Neutrophil (primary cell): ENCODE data around the gene RAI1.
A peak's percentile ranks its signal among the peaks of the same experiment; 100 is the strongest.
"Not testable (repeated sequence)": the region's sequence is repeated elsewhere in the genome, so short reads cannot be mapped to it uniquely, and the experiment has no call there.

Source experiments
- H3K27ac ChIP-seq: fragments of 200-600 bp; sonication (generic); 2 replicates; pipeline ENCODE4 v1.5.1; 2016; ENCODE audit warnings: mild to moderate bottlenecking, moderate library complexity
- H3K27me3 ChIP-seq: fragments of 200-600 bp; sonication (generic); 2 replicates; pipeline ENCODE4 v1.6.0; 2016; ENCODE audit warnings: mild to moderate bottlenecking
- H3K36me3 ChIP-seq: fragments of 200-600 bp; sonication (generic); 2 replicates; pipeline ENCODE4 v1.5.1; 2017
- H3K4me1 ChIP-seq, 2 experiments: fragments of 200-600 bp in 1 of 2; sonication (generic) in 1 of 2; 1 replicate in 1 of 2; 2 replicates in 1 of 2; pipeline versions ENCODE4 v1.5.1 to v1.6.1; 2013 to 2016; ENCODE audit warnings: low read depth in 1 of 2, low read length in 1 of 2, mild to moderate bottlenecking in 1 of 2, moderate library complexity in 1 of 2; ENCODE audit not compliant: control insufficient read depth in 1 of 2, insufficient read depth in 1 of 2
- H3K4me3 ChIP-seq, 2 experiments: fragments of 200-600 bp in 1 of 2; sonication (generic) in 1 of 2; 1 replicate in 1 of 2; 2 replicates in 1 of 2; pipeline ENCODE4 v1.5.1; 2013 to 2016; ENCODE audit warnings: low read depth in 1 of 2, low read length in 1 of 2, mild to moderate bottlenecking in 1 of 2, moderate library complexity in 1 of 2
- H3K9me3 ChIP-seq: fragments of 200-600 bp; sonication (generic); 2 replicates; pipeline ENCODE4 v1.5.1; 2016
- TF ChIP-seq, protein P1 (sequence below): fragments of 200-600 bp; sonication (generic); IDR thresholded peaks from 2 replicates; pipeline ENCODE4 v1.5.1; 2016; ENCODE audit warnings: antibody characterized with exemption

The RAI1 gene

DNA sequence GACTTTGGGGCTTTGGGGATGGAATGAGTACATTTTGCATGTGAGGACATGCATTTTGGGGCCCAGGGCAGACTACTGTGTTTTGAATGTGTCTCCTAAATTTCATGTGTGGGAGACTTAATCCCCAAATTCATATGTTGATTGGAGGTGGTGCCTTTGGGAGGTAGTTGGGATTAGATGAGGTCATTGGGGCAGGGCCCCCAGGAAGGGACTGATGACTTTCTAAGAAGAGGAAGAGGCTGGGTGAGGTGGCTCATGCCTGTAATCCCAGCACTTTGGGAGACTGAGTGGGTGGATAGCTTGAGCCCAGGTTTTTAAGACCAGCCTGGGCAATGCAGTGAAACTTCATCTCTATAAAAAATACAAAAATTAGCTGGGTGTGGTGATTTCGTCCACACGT, 42.8 kb upstream of the RAI1 start:
- H3K27ac ChIP-seq: peak overlapping the region; percentile 63
- H3K27me3 ChIP-seq: no peaks in the 10 kb centered on the region
- no peak overlapping the region for H3K4me3 ChIP-seq
- TF ChIP-seq, protein P1, sequence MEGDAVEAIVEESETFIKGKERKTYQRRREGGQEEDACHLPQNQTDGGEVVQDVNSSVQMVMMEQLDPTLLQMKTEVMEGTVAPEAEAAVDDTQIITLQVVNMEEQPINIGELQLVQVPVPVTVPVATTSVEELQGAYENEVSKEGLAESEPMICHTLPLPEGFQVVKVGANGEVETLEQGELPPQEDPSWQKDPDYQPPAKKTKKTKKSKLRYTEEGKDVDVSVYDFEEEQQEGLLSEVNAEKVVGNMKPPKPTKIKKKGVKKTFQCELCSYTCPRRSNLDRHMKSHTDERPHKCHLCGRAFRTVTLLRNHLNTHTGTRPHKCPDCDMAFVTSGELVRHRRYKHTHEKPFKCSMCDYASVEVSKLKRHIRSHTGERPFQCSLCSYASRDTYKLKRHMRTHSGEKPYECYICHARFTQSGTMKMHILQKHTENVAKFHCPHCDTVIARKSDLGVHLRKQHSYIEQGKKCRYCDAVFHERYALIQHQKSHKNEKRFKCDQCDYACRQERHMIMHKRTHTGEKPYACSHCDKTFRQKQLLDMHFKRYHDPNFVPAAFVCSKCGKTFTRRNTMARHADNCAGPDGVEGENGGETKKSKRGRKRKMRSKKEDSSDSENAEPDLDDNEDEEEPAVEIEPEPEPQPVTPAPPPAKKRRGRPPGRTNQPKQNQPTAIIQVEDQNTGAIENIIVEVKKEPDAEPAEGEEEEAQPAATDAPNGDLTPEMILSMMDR: no peak
- H3K36me3 ChIP-seq: no peaks in the 10 kb centered on the region
- no peaks in the 10 kb centered on the region for H3K9me3 ChIP-seq
- peaks cover 33 to 45% of the 10 kb centered on the region in 2 experiments for H3K4me1 ChIP-seq

DNA sequence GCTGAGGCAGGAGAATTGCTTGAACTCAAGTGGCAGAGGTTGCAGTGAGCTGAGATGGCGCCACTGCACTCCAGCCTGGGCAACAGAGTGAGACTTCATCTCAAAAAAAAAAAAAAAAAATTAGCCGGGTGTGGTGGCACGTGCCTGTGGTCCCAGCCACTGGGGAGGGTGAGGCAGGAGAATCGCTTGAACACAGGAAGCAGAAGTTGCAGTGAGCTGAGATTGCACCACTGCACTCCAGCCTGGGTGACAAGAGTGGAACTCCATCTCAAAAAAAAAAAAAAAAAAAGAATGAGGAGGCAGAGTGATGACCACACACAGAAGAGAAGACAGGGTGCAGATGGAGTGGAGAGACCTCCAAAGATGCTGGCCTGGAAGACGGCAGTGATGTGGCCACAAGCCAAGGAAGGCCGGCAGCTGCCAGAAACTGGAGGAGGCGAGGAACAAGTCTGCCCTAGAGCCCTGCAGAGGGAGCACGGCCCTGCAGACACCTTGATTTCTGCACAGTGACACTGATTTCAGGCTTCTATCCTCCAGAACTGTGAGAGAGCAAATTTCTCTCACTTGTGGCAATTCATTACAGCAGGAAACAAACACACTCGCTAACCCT, 41.5 kb upstream of the RAI1 start:
- H3K36me3 ChIP-seq, H3K27me3 ChIP-seq, H3K4me3 ChIP-seq, H3K9me3 ChIP-seq: not testable (repeated sequence)
- H3K27ac ChIP-seq: peak overlapping the region; percentile 63
- peaks cover 33 to 45% of the 10 kb centered on the region in 2 experiments for H3K4me1 ChIP-seq

DNA sequence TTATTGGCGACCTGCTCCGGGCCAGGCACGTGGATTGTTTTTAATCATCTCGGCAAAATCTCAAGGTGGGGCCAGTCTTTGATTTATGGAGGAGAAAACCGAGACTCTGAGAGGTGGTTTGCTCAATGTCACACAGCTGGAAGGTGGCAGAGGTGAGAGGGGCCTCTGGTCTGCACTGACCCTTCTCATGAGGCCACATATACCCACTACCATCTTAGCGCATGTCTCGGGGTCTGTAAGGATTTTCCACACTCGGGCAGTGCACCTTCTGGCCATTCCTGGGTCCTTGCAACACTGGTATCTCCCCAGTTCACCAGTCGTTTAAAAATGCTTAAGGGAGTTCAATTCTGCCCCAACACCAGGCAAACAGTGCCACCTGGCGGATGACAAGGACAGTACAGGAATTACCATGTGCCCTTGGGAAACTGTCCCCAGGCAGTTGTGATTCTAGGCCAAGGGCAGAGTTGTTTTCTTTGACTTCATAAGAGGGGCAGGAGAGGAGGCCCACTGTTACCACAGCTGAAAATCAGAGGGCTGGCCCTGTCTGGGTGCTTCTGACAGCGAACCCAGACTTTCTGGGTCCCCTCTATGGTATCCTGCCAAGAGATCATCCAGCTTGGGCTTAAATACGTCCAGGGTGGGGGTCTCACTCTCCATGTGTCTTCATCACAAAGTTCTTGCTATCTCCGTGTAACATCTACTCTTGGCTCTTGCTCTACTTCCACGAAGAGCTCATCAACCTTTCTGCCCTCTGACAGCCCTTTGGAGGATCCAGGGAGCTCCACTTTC, 39.4 kb upstream of the RAI1 start:
- Histone ChIP-seq H3K27ac (no peak overlapping the region), H3K9me3 (no peaks in the 10 kb centered on the region), H3K27me3 (no peaks in the 10 kb centered on the region), H3K4me1 (peaks cover 28 to 35% of the 10 kb centered on the region in 2 experiments), H3K36me3 (no peaks in the 10 kb centered on the region), H3K4me3 (no peak overlapping the region)
- TF ChIP-seq, protein P1: peak; percentile 92

DNA sequence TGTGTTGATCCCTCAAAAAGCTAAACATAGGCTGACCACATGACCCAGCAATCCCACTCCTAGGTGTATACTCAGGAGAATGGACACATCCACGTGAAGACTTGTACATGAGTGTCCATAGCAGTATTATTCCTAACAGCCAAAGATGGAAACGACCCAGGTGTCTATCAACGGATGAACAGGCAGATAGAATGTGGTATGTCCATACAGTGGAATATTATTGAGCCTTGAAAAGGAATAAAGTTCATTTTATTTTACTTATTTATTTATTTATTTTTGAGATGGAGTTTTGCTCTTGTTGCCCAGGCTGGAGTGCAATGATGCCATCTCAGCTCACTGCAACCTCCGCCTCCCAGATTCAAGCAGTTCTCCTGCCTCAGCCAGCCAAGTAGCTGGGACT, 36.1 kb upstream of the RAI1 start:
- not testable (repeated sequence) for H3K9me3 ChIP-seq

DNA sequence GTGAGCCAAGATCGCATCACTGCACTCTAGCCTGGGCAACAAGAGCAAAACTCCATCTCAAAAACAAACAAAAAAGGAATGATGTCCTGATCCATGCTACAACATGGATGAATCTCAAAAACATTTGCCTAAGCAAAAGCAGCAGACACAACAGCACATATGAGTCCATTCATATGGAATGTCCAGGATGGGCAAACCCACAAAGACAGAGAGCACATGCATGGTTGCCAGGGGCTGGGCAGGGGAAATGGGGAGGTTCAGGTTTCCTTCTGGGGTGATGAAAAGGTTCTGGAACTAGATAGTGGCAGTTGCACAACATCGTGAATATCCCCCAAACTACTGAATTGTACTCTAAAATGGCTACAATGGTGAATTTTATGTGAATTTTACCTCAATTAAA, 35.3 kb upstream of the RAI1 start:
- TF ChIP-seq, protein P1: no peak

More for the DNA sequence above, 36.1 kb upstream of the RAI1 start:
- not testable (repeated sequence) for H3K27ac ChIP-seq, H3K27me3 ChIP-seq, H3K4me3 ChIP-seq, H3K36me3 ChIP-seq
- H3K4me1 ChIP-seq: peaks cover 9 to 15% of the 10 kb centered on the region in 2 experiments

DNA sequence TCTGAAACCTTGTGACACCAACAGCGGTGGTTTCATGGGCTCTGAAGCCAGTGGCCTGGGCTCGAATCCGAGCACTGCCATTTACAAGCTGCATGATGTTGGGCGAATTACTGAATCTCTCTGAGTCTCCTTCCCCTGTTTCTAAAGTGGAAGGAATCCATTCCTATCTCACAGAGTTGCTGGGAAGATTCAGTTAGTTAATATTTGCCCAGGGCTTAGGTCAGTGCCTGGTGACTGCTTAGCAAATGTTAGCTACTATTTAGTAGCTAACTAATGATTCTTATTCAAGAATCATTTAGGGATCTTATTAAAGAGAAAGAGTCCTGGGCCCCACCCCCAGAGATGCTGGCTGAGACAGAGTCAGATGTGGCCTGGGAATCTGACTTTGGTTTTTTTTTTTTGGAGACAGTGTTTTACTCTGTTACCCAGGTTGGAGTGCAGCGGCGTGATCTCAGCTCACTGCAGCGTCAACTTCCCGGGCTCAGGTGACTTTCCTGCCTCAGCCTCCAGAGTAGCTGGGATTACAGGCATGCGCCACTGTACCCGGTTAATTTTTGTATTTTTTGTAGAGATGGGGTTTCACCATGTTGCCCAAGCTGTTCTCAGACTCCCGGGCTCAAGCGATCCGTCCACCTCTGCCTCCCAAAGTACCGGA, 33.6 kb upstream of the RAI1 start:
- TF ChIP-seq, protein P1: no peak
- Histone ChIP-seq H3K9me3 (no peaks in the 10 kb centered on the region), H3K4me1 (no peaks in the 10 kb centered on the region), H3K36me3 (no peaks in the 10 kb centered on the region), H3K27ac (no peak overlapping the region), H3K4me3 (no peak overlapping the region), H3K27me3 (no peaks in the 10 kb centered on the region)

More for the DNA sequence above, 35.3 kb upstream of the RAI1 start:
- Histone ChIP-seq H3K9me3 (no peaks in the 10 kb centered on the region), H3K36me3 (no peaks in the 10 kb centered on the region), H3K4me1 (peaks cover 4 to 7% of the 10 kb centered on the region in 2 experiments), H3K27me3 (no peaks in the 10 kb centered on the region), H3K4me3 (no peak overlapping the region), H3K27ac (no peak overlapping the region)
